CD14-positive monocyte (primary cell): ENCODE results near the gene LRP6. TPM values are rescaled to one million over a fixed set of nuclear protein-coding genes. Genes with fewer than 3 reads are reported as not detected.

Experiments used
- DNase-seq, 3 donors: peaks; one replicate each; pipeline ENCODE4 v3.0.0-alpha.2; 2011 to 2022
- H2AFZ ChIP-seq: 2 replicates; pipeline ENCODE4 v1.6.0; 2012; ENCODE audit warnings: mild to moderate bottlenecking, low read depth, low read length, inconsistent platforms; ENCODE audit not compliant: insufficient read depth, poor library complexity, severe bottlenecking
- H3K27ac ChIP-seq, 2 donors: 1 replicate in 1 of 2; 2 replicates in 1 of 2; pipeline ENCODE4 v1.5.1; 2012 to 2013; ENCODE audit warnings: low read length in 2 of 2, control low read depth in 1 of 2, inconsistent platforms in 1 of 2, low read depth in 1 of 2, mild to moderate bottlenecking in 1 of 2
- H3K27me3 ChIP-seq, 2 donors: one replicate each; pipeline versions ENCODE4 v1.6.0 to v1.6.1; 2011 to 2013; ENCODE audit warnings: low read length in 2 of 2; ENCODE audit not compliant: control insufficient read depth in 2 of 2, insufficient read depth in 2 of 2
- H3K36me3 ChIP-seq, 2 donors: replicated peaks in 1 of 2; 1 replicate in 1 of 2; 2 replicates in 1 of 2; pipeline versions ENCODE4 v1.5.1 to v1.6.1; 2012 to 2013; ENCODE audit warnings: low read length in 2 of 2, control low read depth in 1 of 2, inconsistent platforms in 1 of 2, mild to moderate bottlenecking in 1 of 2; ENCODE audit not compliant: insufficient read depth in 2 of 2, control insufficient read depth in 1 of 2
- H3K4me1 ChIP-seq, 2 donors: 1 replicate in 1 of 2; 2 replicates in 1 of 2; pipeline versions ENCODE4 v1.5.1 to v1.6.1; 2012 to 2013; ENCODE audit warnings: low read length in 2 of 2, control low read depth in 1 of 2, inconsistent platforms in 1 of 2, mild to moderate bottlenecking in 1 of 2, moderate library complexity in 1 of 2; ENCODE audit not compliant: insufficient read depth in 2 of 2, control insufficient read depth in 1 of 2
- H3K4me2 ChIP-seq: replicated peaks from 2 replicates; pipeline ENCODE3; 2012; ENCODE audit warnings: low read length, moderate library complexity, mild to moderate bottlenecking; ENCODE audit not compliant: poor library complexity, severe bottlenecking; ENCODE audit errors: extremely low read depth
- H3K4me3 ChIP-seq, 3 experiments: fragments of 200-600 bp in 1 of 3; sonication (generic) in 1 of 3; replicated peaks in 1 of 3; 1 replicate in 2 of 3; 2 replicates in 1 of 3; pipeline ENCODE4 v1.5.1; 2011 to 2013; ENCODE audit warnings: low read length in 3 of 3, mild to moderate bottlenecking in 3 of 3, control low read depth in 2 of 3, low read depth in 2 of 3, inconsistent platforms in 1 of 3, moderate library complexity in 1 of 3
- H3K79me2 ChIP-seq: 2 replicates; pipeline ENCODE4 v1.6.0; 2012; ENCODE audit warnings: mild to moderate bottlenecking, control low read depth, inconsistent platforms, low read length, moderate library complexity; ENCODE audit not compliant: insufficient read depth
- H3K9ac ChIP-seq: 2 replicates; pipeline ENCODE4 v1.6.0; 2017; ENCODE audit warnings: low read length, mild to moderate bottlenecking; ENCODE audit not compliant: insufficient read depth, poor library complexity, severe bottlenecking
- H3K9me3 ChIP-seq, 2 donors: replicated peaks in 1 of 2; 1 replicate in 1 of 2; 2 replicates in 1 of 2; pipeline versions ENCODE4 v1.5.1 to v1.6.1; 2012 to 2013; ENCODE audit warnings: low read length in 2 of 2, control low read depth in 1 of 2; ENCODE audit not compliant: control insufficient read depth in 1 of 2, insufficient read depth in 1 of 2
- H4K20me1 ChIP-seq: 2 replicates; pipeline ENCODE4 v1.6.0; 2012; ENCODE audit warnings: mild to moderate bottlenecking, low read length, control low read depth, moderate library complexity; ENCODE audit not compliant: insufficient read depth
- H3K27ac Mint-ChIP-seq, 7 donors: one replicate each; pipeline ENCODE4 v1.8.0; 2020; ENCODE audit warnings: mild to moderate bottlenecking in 7 of 7, mixed read lengths in 7 of 7, moderate library complexity in 6 of 7, inconsistent platforms in 2 of 7
- H3K27me3 Mint-ChIP-seq, 3 donors: one replicate each; pipeline ENCODE4 v1.8.0; 2021 to 2022; ENCODE audit warnings: low read depth in 3 of 3, mild to moderate bottlenecking in 3 of 3, mixed read lengths in 3 of 3, moderate library complexity in 3 of 3, inconsistent platforms in 1 of 3
- H3K36me3 Mint-ChIP-seq, 2 donors: one replicate each; pipeline ENCODE4 v1.8.0; 2020; ENCODE audit warnings: mixed read lengths in 2 of 2, inconsistent platforms in 1 of 2, mild to moderate bottlenecking in 1 of 2
- H3K4me1 Mint-ChIP-seq: one replicate; pipeline ENCODE4 v1.8.0; 2020; ENCODE audit warnings: mild to moderate bottlenecking, mixed read lengths
- H3K4me3 Mint-ChIP-seq, 2 donors: one replicate each; pipeline ENCODE4 v1.8.0; 2020; ENCODE audit warnings: mild to moderate bottlenecking in 2 of 2, mixed read lengths in 2 of 2, moderate library complexity in 1 of 2
- H3K9me3 Mint-ChIP-seq, 7 donors: one replicate each; pipeline ENCODE4 v1.8.0; 2020 to 2022; ENCODE audit warnings: mixed read lengths in 7 of 7, mild to moderate bottlenecking in 6 of 7, moderate library complexity in 6 of 7, inconsistent platforms in 2 of 7
- CTCF ChIP-seq: fragments of 200-600 bp; IDR thresholded peaks from one replicate; pipeline ENCODE4 v1.8.0; 2022; ENCODE audit warnings: antibody characterized with exemption, mild to moderate bottlenecking
- WGBS: methylation state at CpG from one replicate; pipeline ENCODE4 v1.1.5; 2013; ENCODE audit warnings: missing lambda C conversion rate; ENCODE audit not compliant: insufficient coverage; 5-methylcytosine and 5-hydroxymethylcytosine counted together
- intact Hi-C, 2 donors: fragments of 100-400 bp; cut with micrococcal nuclease; formaldehyde crosslinking; loops; one replicate each; pipeline versions ENCODE4 v1.15.0 to v1.15.1; 2023
- polyA plus RNA-seq, 3 donors: library from polyadenylated mRNA; depleted of rRNA in 1 of 3; unstranded in 2 of 3; stranded (reverse) in 1 of 3; fragments of 300-500 nt in 2 of 3; fragments of >200 nt in 1 of 3; fragmentation: Illumina TruSeq in 2 of 3; gene quantifications; 1 replicate in 2 of 3; 2 replicates in 1 of 3; pipeline ENCODE4 v1.2.3, GENCODE V29; 2012 to 2021

Gene LRP6
- polyA plus RNA-seq, 3 donors: 0.08 TPM; not detected in 2

- intact Hi-C loops: no loop called here
- H3K36me3 Mint-ChIP-seq: no peaks in the 10 kb centered on the region
- peaks cover 0 to 8% of the 10 kb centered on the region in 2 donors for H3K9me3 ChIP-seq
- no peaks in the 10 kb centered on the region for H3K27me3 ChIP-seq
- no peaks in the 10 kb centered on the region for H4K20me1 ChIP-seq
- H3K4me3 Mint-ChIP-seq: no peak overlapping the region
- no peaks in the 10 kb centered on the region for H3K79me2 ChIP-seq
- DNase-seq: no peak
- TF ChIP-seq CTCF: no peak
- 80% methylated on average over 3 of the region's 7 CpGs for WGBS
- peaks cover 0 to 20% (median 11%) of the 10 kb centered on the region in 7 donors for H3K9me3 Mint-ChIP-seq
- H3K4me2 ChIP-seq: no peak overlapping the region
- H3K4me1 Mint-ChIP-seq: no peaks in the 10 kb centered on the region
- H3K27ac Mint-ChIP-seq: no peak overlapping the region
- H3K27me3 Mint-ChIP-seq: peaks cover 2% of the 10 kb centered on the region in 3 donors
- no peak overlapping the region for H3K9ac ChIP-seq
- H2AFZ ChIP-seq: no peak overlapping the region
- no peaks in the 10 kb centered on the region for H3K36me3 ChIP-seq
- H3K4me3 ChIP-seq: no peak overlapping the region
- H3K27ac ChIP-seq: no peak overlapping the region
- H3K4me1 ChIP-seq: no peaks in the 10 kb centered on the region
These were observed 38.9 kb upstream of the LRP6 start for GRCh38 chr12:12305568-12306300.

GRCh38 chr12:12302976-12303375 is 36.1 kb upstream of the LRP6 start:
- Histone ChIP-seq H3K4me2 (no peak overlapping the region), H3K9me3 (peaks cover 0 to 8% of the 10 kb centered on the region in 2 donors), H3K36me3 (no peaks in the 10 kb centered on the region), H3K79me2 (no peaks in the 10 kb centered on the region), H3K27ac (no peak overlapping the region), H4K20me1 (no peaks in the 10 kb centered on the region), H3K4me1 (no peaks in the 10 kb centered on the region), H3K4me3 (no peak overlapping the region), H2AFZ (no peak overlapping the region), H3K27me3 (no peaks in the 10 kb centered on the region), H3K9ac (no peak overlapping the region)
- H3K27ac Mint-ChIP-seq: no peak overlapping the region
- intact Hi-C loops: no loop called here
- H3K4me1 Mint-ChIP-seq: no peaks in the 10 kb centered on the region
- 100% methylated on average over 1 of the region's 2 CpGs for WGBS
- H3K4me3 Mint-ChIP-seq: no peak overlapping the region
- H3K27me3 Mint-ChIP-seq: peaks cover 2% of the 10 kb centered on the region in 3 donors
- H3K9me3 Mint-ChIP-seq: peaks cover 0 to 20% (median 10%) of the 10 kb centered on the region in 7 donors
- no peaks in the 10 kb centered on the region for H3K36me3 Mint-ChIP-seq
- no peak for DNase-seq
- TF ChIP-seq CTCF: no peak
